H1 (cell line): Measurements from ENCODE around the gene GPT2. TPM values are rescaled to one million over a fixed set of nuclear protein-coding genes. Genes with fewer than 3 reads are reported as not detected.

ENCODE experiments used
- CTCF ChIA-PET: fragments of 300-600 bp; sonication (Branson Sonifier 250); formaldehyde crosslinking; loops from one replicate; lab custom pipeline; 2021; ENCODE audit not compliant: partially characterized antibody; lab: Charles Lee
- POLR2A ChIA-PET: fragments of 300-600 bp; sonication (Branson Sonifier 250); formaldehyde crosslinking; loops from one replicate; lab custom pipeline; 2021; ENCODE audit warnings: inconsistent platforms; ENCODE audit not compliant: partially characterized antibody; lab: Charles Lee
- DNase-seq, 2 experiments: peaks; one replicate each; pipeline versions ENCODE4 v3.0.0 to v3.0.0-alpha.2; 2010 to 2022; ENCODE audit warnings: low spot score in 2 of 2, low read depth in 1 of 2, mixed read lengths in 1 of 2
- FAIRE-seq: peaks from 2 replicates; lab custom pipeline; 2011; peaks lifted over from hg19 to GRCh38; lab: Jason Lieb, UNC
- H2AFZ ChIP-seq: 2 replicates; pipeline ENCODE4 v1.8.1; 2012; ENCODE audit warnings: low read length, inconsistent platforms
- H2AK5ac ChIP-seq: 2 replicates; pipeline ENCODE4 v1.6.1; 2013; ENCODE audit warnings: low read depth, low read length
- H2BK120ac ChIP-seq: replicated peaks from 2 replicates; pipeline ENCODE3; 2013; ENCODE audit warnings: low read depth, low read length, inconsistent platforms
- H2BK12ac ChIP-seq: 2 replicates; pipeline ENCODE4 v1.6.1; 2013; ENCODE audit warnings: low read depth, low read length
- H2BK15ac ChIP-seq: 2 replicates; pipeline ENCODE4 v1.6.1; 2013; ENCODE audit warnings: low read length
- H2BK20ac ChIP-seq: 2 replicates; pipeline ENCODE4 v1.6.1; 2013; ENCODE audit warnings: low read length
- H2BK5ac ChIP-seq: 2 replicates; pipeline ENCODE4 v1.6.1; 2013; ENCODE audit warnings: low read depth, low read length
- H3K14ac ChIP-seq: 2 replicates; pipeline ENCODE4 v1.6.1; 2013; ENCODE audit warnings: inconsistent platforms; ENCODE audit not compliant: insufficient read length
- H3K18ac ChIP-seq: 2 replicates; pipeline ENCODE4 v1.6.1; 2013; ENCODE audit warnings: low read length; ENCODE audit errors: extremely low read depth
- H3K23ac ChIP-seq: 2 replicates; pipeline ENCODE4 v1.6.1; 2013; ENCODE audit warnings: inconsistent platforms; ENCODE audit not compliant: insufficient read length
- H3K23me2 ChIP-seq: 2 replicates; pipeline ENCODE4 v1.6.1; 2013; ENCODE audit warnings: low read depth, low read length
- H3K27ac ChIP-seq: 2 replicates; pipeline ENCODE4 v1.6.1; 2011; ENCODE audit warnings: low read depth, low read length, inconsistent platforms
- H3K27me3 ChIP-seq, 4 experiments: replicated peaks in 1 of 4; 1 replicate in 1 of 4; 2 replicates in 3 of 4; pipeline versions ENCODE4 v1.6.1 to v1.8.1; 2011 to 2013; ENCODE audit warnings: low read length in 3 of 4, mild to moderate bottlenecking in 3 of 4, inconsistent platforms in 2 of 4, mixed read lengths in 2 of 4, moderate library complexity in 1 of 4; ENCODE audit not compliant: control insufficient read depth in 3 of 4, insufficient read depth in 3 of 4; ENCODE audit errors: extremely low read depth in 1 of 4
- H3K36me3 ChIP-seq, 4 experiments: 2 replicates each; pipeline versions ENCODE4 v1.6.1 to v1.8.1; 2011 to 2013; ENCODE audit warnings: mild to moderate bottlenecking in 4 of 4, low read length in 3 of 4, moderate library complexity in 2 of 4, control low read depth in 1 of 4, inconsistent platforms in 1 of 4; ENCODE audit not compliant: insufficient read depth in 4 of 4, control insufficient read depth in 2 of 4
- H3K4ac ChIP-seq: replicated peaks from 2 replicates; pipeline ENCODE3; 2013; ENCODE audit warnings: low read length, low read depth, mixed read lengths, inconsistent platforms; ENCODE audit not compliant: insufficient read length
- H3K4me1 ChIP-seq, 4 experiments: replicated peaks in 1 of 4; 1 replicate in 1 of 4; 2 replicates in 3 of 4; pipeline versions ENCODE4 v1.6.1 to v1.8.1; 2011 to 2013; ENCODE audit warnings: low read length in 3 of 4, inconsistent platforms in 2 of 4, mixed read lengths in 1 of 4; ENCODE audit not compliant: insufficient read depth in 4 of 4, control insufficient read depth in 3 of 4
- H3K4me2 ChIP-seq, 2 experiments: 2 replicates each; pipeline versions ENCODE4 v1.6.1 to v1.8.1; 2011 to 2013; ENCODE audit warnings: low read depth in 2 of 2, low read length in 2 of 2, control low read depth in 1 of 2, inconsistent platforms in 1 of 2, mild to moderate bottlenecking in 1 of 2; ENCODE audit not compliant: insufficient read depth in 1 of 2
- H3K4me3 ChIP-seq, 4 experiments: fragments of 200-600, 300-600 bp in 1 of 4; sonication (generic), shearing (Covaris generic), sonication (Bioruptor Twin) in 1 of 4; 2 replicates each; pipeline versions ENCODE4 v1.5.1 to v1.8.1; 2011 to 2016; ENCODE audit warnings: low read length in 4 of 4, low read depth in 3 of 4, control low read depth in 2 of 4, inconsistent platforms in 2 of 4, mild to moderate bottlenecking in 2 of 4, mixed read lengths in 1 of 4, moderate library complexity in 1 of 4; ENCODE audit not compliant: insufficient read depth in 2 of 4; ENCODE audit errors: extremely low read depth in 1 of 4
- H3K56ac ChIP-seq: replicated peaks from 2 replicates; pipeline ENCODE3; 2013; ENCODE audit warnings: low read depth, mild to moderate bottlenecking, mixed read lengths, low read length, inconsistent platforms; ENCODE audit not compliant: insufficient read length
- H3K79me1 ChIP-seq: 2 replicates; pipeline ENCODE4 v1.6.1; 2013; ENCODE audit warnings: low read depth, low read length, control low read depth
- H3K79me2 ChIP-seq, 2 experiments: 2 replicates each; pipeline versions ENCODE4 v1.6.1 to v1.8.1; 2012 to 2013; ENCODE audit warnings: low read length in 2 of 2, mild to moderate bottlenecking in 2 of 2, inconsistent platforms in 1 of 2; ENCODE audit not compliant: insufficient read depth in 2 of 2, control insufficient read depth in 1 of 2
- H3K9ac ChIP-seq, 4 experiments: replicated peaks in 1 of 4; 1 replicate in 1 of 4; 2 replicates in 3 of 4; pipeline versions ENCODE4 v1.6.1 to v1.8.1; 2011 to 2013; ENCODE audit warnings: low read depth in 3 of 4, low read length in 3 of 4, control low read depth in 2 of 4, mild to moderate bottlenecking in 2 of 4, moderate library complexity in 2 of 4, inconsistent platforms in 1 of 4; ENCODE audit errors: extremely low read depth in 1 of 4
- H3K9me3 ChIP-seq, 2 experiments: 2 replicates each; pipeline versions ENCODE4 v1.6.1 to v1.8.1; 2012 to 2013; ENCODE audit warnings: mild to moderate bottlenecking in 2 of 2, moderate library complexity in 2 of 2, control low read depth in 1 of 2, inconsistent platforms in 1 of 2, low read depth in 1 of 2, low read length in 1 of 2, mixed read lengths in 1 of 2; ENCODE audit not compliant: insufficient read depth in 2 of 2
- H4K20me1 ChIP-seq, 2 experiments: replicated peaks in 1 of 2; 2 replicates each; pipeline versions ENCODE3 to v1.8.1; 2011 to 2013; ENCODE audit warnings: inconsistent platforms in 2 of 2, low read length in 2 of 2, mild to moderate bottlenecking in 1 of 2; ENCODE audit not compliant: insufficient read depth in 2 of 2, control insufficient read depth in 1 of 2
- H4K5ac ChIP-seq: 2 replicates; pipeline ENCODE4 v1.6.1; 2013; ENCODE audit warnings: low read length, low read depth, mixed read lengths, inconsistent platforms; ENCODE audit not compliant: insufficient read length
- H4K8ac ChIP-seq: 2 replicates; pipeline ENCODE4 v1.8.0; 2013; ENCODE audit warnings: mild to moderate bottlenecking, moderate library complexity, low read length, inconsistent platforms; ENCODE audit not compliant: insufficient read depth; ENCODE audit errors: extremely low read depth
- H4K91ac ChIP-seq: replicated peaks from 2 replicates; pipeline ENCODE3; 2013; ENCODE audit warnings: low read length, mixed read lengths, inconsistent platforms; ENCODE audit not compliant: insufficient read length
- BACH1 ChIP-seq: IDR thresholded peaks from 2 replicates; pipeline ENCODE4 v1.6.1; 2012; ENCODE audit warnings: low read length, improper control_type of control experiment
- MAFK ChIP-seq: IDR thresholded peaks from 2 replicates; pipeline ENCODE4 v1.6.1; 2012; ENCODE audit warnings: low read depth, mild to moderate bottlenecking, improper control_type of control experiment, low read length
- TAF1 ChIP-seq: IDR thresholded peaks from 2 replicates; pipeline ENCODE4 v1.6.1; 2011; ENCODE audit warnings: mild to moderate bottlenecking, low read depth, low read length
- YY1 ChIP-seq: IDR thresholded peaks from 2 replicates; pipeline ENCODE4 v1.6.1; 2011; ENCODE audit warnings: low read depth, mild to moderate bottlenecking, low read length
- WGBS, 2 experiments: shearing (Covaris generic) in 1 of 2; methylation state at CpG; one replicate each; pipeline versions ENCODE4 v1.1.6 to v1.1.7; 2013 to 2015; ENCODE audit warnings: low lambda C conversion rate in 2 of 2, mixed read lengths in 2 of 2, inconsistent platforms in 1 of 2, low coverage in 1 of 2, missing lambda C conversion rate in 1 of 2; ENCODE audit not compliant: insufficient replicate concordance in 2 of 2, insufficient coverage in 1 of 2, insufficient read length in 1 of 2; ENCODE audit errors: extremely low coverage in 1 of 2, missing lambda C conversion rate in 1 of 2; 5-methylcytosine and 5-hydroxymethylcytosine counted together
- polyA plus RNA-seq, 7 experiments: library from polyadenylated mRNA; depleted of rRNA in 3 of 7; stranded (reverse) in 5 of 7; unstranded in 2 of 7; fragments of >200 nt in 5 of 7; fragments of 200-250 nt in 2 of 7; gene quantifications; 1 replicate in 5 of 7; 2 replicates in 1 of 7; 4 replicates in 1 of 7; pipeline versions ENCODE4 v1.2.1 to v1.2.3, GENCODE V29; 2011 to 2013; ENCODE audit warnings: missing spikeins in 2 of 7, mixed read lengths in 2 of 7
- total RNA-seq: library from RNA; stranded (reverse); fragmentation: NEBNext Ultra II Directional; extraction: Animal tissue kit (Norgen Biotek cat#: 25700); gene quantifications from 2 replicates; pipeline ENCODE4 v1.2.1, GENCODE V29; 2021
- TF ChIP-seq, protein P1 (sequence below): IDR thresholded peaks from 2 replicates; pipeline ENCODE4 v1.6.1; 2012; ENCODE audit warnings: inconsistent platforms

The GPT2 gene
- total and polyA plus RNA-seq, 2 of the 8 experiments (the other 6 are each of a cell fraction or from before 2014, with no cell fraction given): 71.6 to 94.1 TPM

DNA sequence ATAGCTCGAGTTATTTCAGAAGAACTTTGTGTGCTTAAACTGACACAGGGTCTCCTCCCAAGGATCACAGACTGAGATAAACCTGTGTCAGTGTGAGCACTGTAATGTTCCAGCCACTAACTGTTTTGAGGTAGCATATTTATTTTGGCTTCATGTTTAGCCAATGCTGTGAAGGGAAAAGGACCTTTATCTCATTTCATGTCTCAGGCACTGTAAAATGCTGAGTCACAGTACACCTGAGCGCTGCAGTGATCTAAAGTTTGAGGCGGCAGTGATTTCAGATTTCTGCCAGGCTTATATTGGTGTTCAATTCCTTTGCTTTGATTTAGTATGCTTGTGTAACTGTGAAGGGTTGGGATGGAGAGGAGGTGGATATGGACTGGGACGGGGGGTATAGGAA lies 92.4 kb downstream of the GPT2 start:
- Histone ChIP-seq H3K14ac (no peak overlapping the region), H3K4ac (no peak overlapping the region), H2AK5ac (no peak overlapping the region), H3K23me2 (peaks cover 5% of the 10 kb centered on the region), H2BK12ac (no peak overlapping the region), H2BK120ac (no peak overlapping the region), H3K23ac (no peak overlapping the region), H4K8ac (no peak overlapping the region), H2AFZ (no peak overlapping the region), H3K27me3 (no peaks in the 10 kb centered on the region), H4K91ac (no peak overlapping the region), H4K20me1 (no peaks in the 10 kb centered on the region), H2BK5ac (no peak overlapping the region), H3K4me3 (no peak overlapping the region), H3K79me2 (peaks cover 6 to 15% of the 10 kb centered on the region in 2 experiments; a peak in 3 of 4 replicates), H3K9ac (no peak overlapping the region), H3K4me2 (no peak overlapping the region), H3K4me1 (peaks cover 2 to 12% (median 5%) of the 10 kb centered on the region in 4 experiments; a peak in 4 of 7 replicates), H3K79me1 (peaks cover 4% of the 10 kb centered on the region; the same call in 1 of the 2 replicates), H3K27ac (no peak overlapping the region), H4K5ac (no peak overlapping the region), H3K36me3 (peaks cover 0 to 8% (median 0%) of the 10 kb centered on the region in 4 experiments; a peak in 1 of 8 replicates), H2BK15ac (no peak overlapping the region), H3K56ac (no peak overlapping the region), H2BK20ac (no peak overlapping the region), H3K18ac (no peak overlapping the region), H3K9me3 (no peaks in the 10 kb centered on the region)
- no peak for FAIRE-seq
- peak; percentile 63 for TF ChIP-seq MAFK
- TF ChIP-seq, protein P1, sequence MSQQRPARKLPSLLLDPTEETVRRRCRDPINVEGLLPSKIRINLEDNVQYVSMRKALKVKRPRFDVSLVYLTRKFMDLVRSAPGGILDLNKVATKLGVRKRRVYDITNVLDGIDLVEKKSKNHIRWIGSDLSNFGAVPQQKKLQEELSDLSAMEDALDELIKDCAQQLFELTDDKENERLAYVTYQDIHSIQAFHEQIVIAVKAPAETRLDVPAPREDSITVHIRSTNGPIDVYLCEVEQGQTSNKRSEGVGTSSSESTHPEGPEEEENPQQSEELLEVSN: no peak
- peak; percentile 87 for TF ChIP-seq BACH1
- no peak for TF ChIP-seq YY1
- no peak for TF ChIP-seq TAF1
- CTCF ChIA-PET: interaction anchor here (0.9 to 1.0 kb wide), 2 partner anchors 42 to 122 kb away, joined by 3 to 4 read pairs; no protein-coding TSS in a partner anchor
- POLR2A ChIA-PET: no interaction called here
- DNase-seq: no peak
- 85% methylated on average over 4 of the region's 4 CpGs; no CpG with 5 or more reads in 1 of the 2 experiments for whole genome bisulfite sequencing, 2 experiments
